Fibroblast of lung (primary cell): ENCODE data around the gene ACO2. TPM values are rescaled to one million over a fixed set of nuclear protein-coding genes. Genes with fewer than 3 reads are reported as not detected.

Experiments used
- DNase-seq, 2 donors: peaks; one replicate each; pipeline versions ENCODE4 v3.0.0 to v3.0.0-alpha.2; 2010; ENCODE audit warnings: low read depth in 2 of 2
- H2AFZ ChIP-seq: 2 replicates; pipeline ENCODE4 v1.5.1; 2012; ENCODE audit warnings: low read length, control low read depth, inconsistent platforms
- H3K27ac ChIP-seq: 2 replicates; pipeline ENCODE4 v1.5.1; 2011; ENCODE audit warnings: low read length, control low read depth; ENCODE audit not compliant: insufficient read depth
- H3K27me3 ChIP-seq: 2 replicates; pipeline ENCODE4 v1.5.1; 2011; ENCODE audit warnings: mild to moderate bottlenecking, low read length; ENCODE audit not compliant: control insufficient read depth, insufficient read depth
- H3K36me3 ChIP-seq: 2 replicates; pipeline ENCODE4 v1.5.1; 2011; ENCODE audit warnings: low read length; ENCODE audit not compliant: control insufficient read depth, insufficient read depth
- H3K4me1 ChIP-seq: 2 replicates; pipeline ENCODE4 v1.5.1; 2011; ENCODE audit warnings: low read length; ENCODE audit not compliant: control insufficient read depth, insufficient read depth; ENCODE audit errors: extremely low read depth
- H3K4me2 ChIP-seq: 2 replicates; pipeline ENCODE4 v1.5.1; 2011; ENCODE audit warnings: low read length, control low read depth; ENCODE audit not compliant: insufficient read depth; ENCODE audit errors: extremely low read depth
- H3K4me3 ChIP-seq, 4 experiments: fragments of 200-600 bp in 1 of 4; sonication (generic) in 1 of 4; replicated peaks in 1 of 4; 2 replicates each; pipeline ENCODE4 v1.5.1; 2011 to 2016; ENCODE audit warnings: low read length in 4 of 4, low read depth in 3 of 4, mild to moderate bottlenecking in 3 of 4, control low read depth in 2 of 4, inconsistent platforms in 1 of 4, mixed read lengths in 1 of 4; ENCODE audit not compliant: insufficient read depth in 1 of 4; ENCODE audit errors: control extremely low read depth in 1 of 4
- H3K79me2 ChIP-seq: 2 replicates; pipeline ENCODE4 v1.5.1; 2012; ENCODE audit warnings: mild to moderate bottlenecking, low read length, inconsistent platforms; ENCODE audit not compliant: control insufficient read depth, insufficient read depth
- H3K9ac ChIP-seq: 2 replicates; pipeline ENCODE4 v1.5.1; 2011; ENCODE audit warnings: mild to moderate bottlenecking, low read length, control low read depth; ENCODE audit not compliant: insufficient read depth
- H3K9me3 ChIP-seq: 2 replicates; pipeline ENCODE4 v1.5.1; 2012; ENCODE audit warnings: low read depth, low read length; ENCODE audit not compliant: control insufficient read depth, insufficient read depth
- H4K20me1 ChIP-seq: 2 replicates; pipeline ENCODE4 v1.5.1; 2011; ENCODE audit warnings: low read length; ENCODE audit not compliant: control insufficient read depth, insufficient read depth; ENCODE audit errors: extremely low read depth
- CTCF ChIP-seq, 2 donors: IDR thresholded peaks in 1 of 2; conservative IDR thresholded peaks in 1 of 2; 1 replicate in 1 of 2; 2 replicates in 1 of 2; pipeline ENCODE4 v1.5.1; 2011 to 2012; ENCODE audit warnings: low read length in 2 of 2, control low read depth in 1 of 2, inconsistent platforms in 1 of 2, low read depth in 1 of 2, mild to moderate bottlenecking in 1 of 2
- EZH2 ChIP-seq: IDR thresholded peaks from 2 replicates; pipeline ENCODE4 v1.5.1; 2012; ENCODE audit warnings: low read length, control low read depth, mild to moderate bottlenecking; ENCODE audit errors: missing control alignments
- polyA plus RNA-seq, 2 donors: library from polyadenylated mRNA; depleted of rRNA in 1 of 2; stranded (reverse) in 1 of 2; unstranded in 1 of 2; fragments of >200 nt; gene quantifications; 2 replicates each; pipeline ENCODE4 v1.2.1, GENCODE V29; 2011 to 2012; ENCODE audit warnings: missing spikeins in 1 of 2
- total RNA-seq: library from RNA; depleted of rRNA; stranded (reverse); fragments of >200 nt; gene quantifications from 2 replicates; pipeline ENCODE4 v1.2.1, GENCODE V29; 2014

The ACO2 gene
- total and polyA plus RNA-seq, 2 donors (not counting 1 experiment from before 2014, with no cell fraction given) = 37.6 to 80.3 TPM

- Histone ChIP-seq H3K4me3 (no peak overlapping the region), H3K36me3 (peaks cover 34% of the 10 kb centered on the region), H3K79me2 (peaks cover 6% of the 10 kb centered on the region), H4K20me1 (no peaks in the 10 kb centered on the region), H3K27ac (peak overlapping the region; percentile 98), H3K4me2 (no peak overlapping the region), H2AFZ (no peak overlapping the region), H3K9ac (no peak overlapping the region), H3K9me3 (no peaks in the 10 kb centered on the region), H3K27me3 (no peaks in the 10 kb centered on the region), H3K4me1 (peaks cover 31% of the 10 kb centered on the region)
- TF ChIP-seq CTCF (conservative IDR thresholded peaks at IDR 0.05 in 1 of 2, IDR thresholded peaks at IDR 0.05 in 1 of 2; ENCODE audit: low read depth in 1 of 2, low read length in 2 of 2) (no peak), EZH2 (no peak)
- DNase-seq = no peak
These were observed 53.9 kb downstream of the ACO2 start for GRCh38 chr22:41522813-41523212.

- Histone ChIP-seq H3K4me1 (peaks cover 31% of the 10 kb centered on the region), H3K27me3 (no peaks in the 10 kb centered on the region), H3K36me3 (peaks cover 35% of the 10 kb centered on the region), H3K9me3 (no peaks in the 10 kb centered on the region), H3K9ac (peak overlapping the region; percentile 69), H3K4me2 (peak overlapping the region; percentile 80), H4K20me1 (no peaks in the 10 kb centered on the region), H3K27ac (peak overlapping the region; percentile 98), H2AFZ (peak overlapping the region; percentile 22), H3K79me2 (peaks cover 6% of the 10 kb centered on the region), H3K4me3 (no peak overlapping the region)
- peak; percentile 55 to 91 for DNase-seq
- TF ChIP-seq CTCF (conservative IDR thresholded peaks at IDR 0.05 in 1 of 2, IDR thresholded peaks at IDR 0.05 in 1 of 2; ENCODE audit: low read depth in 1 of 2, low read length in 2 of 2) = no peak
- TF ChIP-seq EZH2 = no peak
These were observed 54.7 kb downstream of the ACO2 start for GRCh38 chr22:41523464-41524221.

- Histone ChIP-seq H3K9me3 (no peaks in the 10 kb centered on the region), H3K9ac (peak overlapping the region; percentile 55), H3K4me3 (peak overlapping the region in 1 of 4 experiments; percentile 33), H3K27me3 (no peaks in the 10 kb centered on the region), H2AFZ (no peak overlapping the region), H4K20me1 (no peaks in the 10 kb centered on the region), H3K36me3 (peaks cover 40% of the 10 kb centered on the region), H3K4me1 (peaks cover 31% of the 10 kb centered on the region), H3K27ac (peak overlapping the region; percentile 98), H3K4me2 (peak overlapping the region; percentile 80), H3K79me2 (peaks cover 6% of the 10 kb centered on the region)
- peak in 1 of 2 donors; percentile 90 for DNase-seq
- TF ChIP-seq CTCF (conservative IDR thresholded peaks at IDR 0.05 in 1 of 2, IDR thresholded peaks at IDR 0.05 in 1 of 2; ENCODE audit: low read depth in 1 of 2, low read length in 2 of 2) (no peak), EZH2 (no peak)
These were observed 55.3 kb downstream of the ACO2 start for GRCh38 chr22:41524251-41524661.
